Glutamatergic neuron (in vitro differentiated cells): Measurements from ENCODE around the gene RBM39. TPM values are rescaled to one million over a fixed set of nuclear protein-coding genes. Genes with fewer than 3 reads are reported as not detected.

ENCODE experiments used
- DNase-seq: peaks from one replicate; pipeline ENCODE4 v3.0.0; 2022
- H3K27ac Mint-ChIP-seq: one replicate; pipeline ENCODE4 v1.8.0; 2020; ENCODE audit warnings: mild to moderate bottlenecking, mixed read lengths, inconsistent platforms; ENCODE audit not compliant: unreplicated experiment
- H3K27me3 Mint-ChIP-seq: one replicate; pipeline ENCODE4 v1.8.0; 2020; ENCODE audit warnings: mild to moderate bottlenecking, moderate library complexity, mixed read lengths, inconsistent platforms; ENCODE audit not compliant: unreplicated experiment
- H3K36me3 Mint-ChIP-seq: one replicate; pipeline ENCODE4 v1.8.0; 2020; ENCODE audit warnings: mild to moderate bottlenecking, mixed read lengths, inconsistent platforms; ENCODE audit not compliant: unreplicated experiment
- H3K4me1 Mint-ChIP-seq: one replicate; pipeline ENCODE4 v1.8.0; 2020; ENCODE audit warnings: mild to moderate bottlenecking, low read depth, mixed read lengths, inconsistent platforms; ENCODE audit not compliant: unreplicated experiment
- H3K4me3 Mint-ChIP-seq: one replicate; pipeline ENCODE4 v1.8.0; 2020; ENCODE audit warnings: mild to moderate bottlenecking, mixed read lengths, inconsistent platforms; ENCODE audit not compliant: unreplicated experiment
- H3K9me3 Mint-ChIP-seq: one replicate; pipeline ENCODE4 v1.8.0; 2020; ENCODE audit warnings: mild to moderate bottlenecking, moderate library complexity, mixed read lengths, inconsistent platforms; ENCODE audit not compliant: unreplicated experiment
- total RNA-seq: library from RNA; stranded (reverse); fragmentation: NEBNext Ultra II Directional; extraction: Animal tissue kit (Norgen Biotek cat#: 25700); gene quantifications from one replicate; pipeline ENCODE4 v1.2.1, GENCODE V29; 2021; ENCODE audit not compliant: unreplicated experiment
- TF ChIP-seq, protein P1 (sequence below): fragments of 200-600 bp; sonication (generic); IDR thresholded peaks from one replicate; pipeline ENCODE4 v1.5.0; 2021; ENCODE audit not compliant: partially characterized antibody, unreplicated experiment

The RBM39 gene
- total RNA-seq, 1 donor from 2014 or later: 358 TPM

- H3K36me3 Mint-ChIP-seq: no peaks in the 10 kb centered on the region
- peaks cover 11% of the 10 kb centered on the region for H3K27me3 Mint-ChIP-seq
- peaks cover 17% of the 10 kb centered on the region for H3K4me1 Mint-ChIP-seq
- H3K9me3 Mint-ChIP-seq: peaks cover 5% of the 10 kb centered on the region
- peak overlapping the region; percentile 97 for H3K4me3 Mint-ChIP-seq
- TF ChIP-seq, protein P1, sequence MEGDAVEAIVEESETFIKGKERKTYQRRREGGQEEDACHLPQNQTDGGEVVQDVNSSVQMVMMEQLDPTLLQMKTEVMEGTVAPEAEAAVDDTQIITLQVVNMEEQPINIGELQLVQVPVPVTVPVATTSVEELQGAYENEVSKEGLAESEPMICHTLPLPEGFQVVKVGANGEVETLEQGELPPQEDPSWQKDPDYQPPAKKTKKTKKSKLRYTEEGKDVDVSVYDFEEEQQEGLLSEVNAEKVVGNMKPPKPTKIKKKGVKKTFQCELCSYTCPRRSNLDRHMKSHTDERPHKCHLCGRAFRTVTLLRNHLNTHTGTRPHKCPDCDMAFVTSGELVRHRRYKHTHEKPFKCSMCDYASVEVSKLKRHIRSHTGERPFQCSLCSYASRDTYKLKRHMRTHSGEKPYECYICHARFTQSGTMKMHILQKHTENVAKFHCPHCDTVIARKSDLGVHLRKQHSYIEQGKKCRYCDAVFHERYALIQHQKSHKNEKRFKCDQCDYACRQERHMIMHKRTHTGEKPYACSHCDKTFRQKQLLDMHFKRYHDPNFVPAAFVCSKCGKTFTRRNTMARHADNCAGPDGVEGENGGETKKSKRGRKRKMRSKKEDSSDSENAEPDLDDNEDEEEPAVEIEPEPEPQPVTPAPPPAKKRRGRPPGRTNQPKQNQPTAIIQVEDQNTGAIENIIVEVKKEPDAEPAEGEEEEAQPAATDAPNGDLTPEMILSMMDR: no peak
- no peak for DNase-seq
- H3K27ac Mint-ChIP-seq: peak overlapping the region; percentile 65
These were observed 42.0 kb downstream of the RBM39 start for GRCh38 chr20:35699957-35700624.

DNA sequence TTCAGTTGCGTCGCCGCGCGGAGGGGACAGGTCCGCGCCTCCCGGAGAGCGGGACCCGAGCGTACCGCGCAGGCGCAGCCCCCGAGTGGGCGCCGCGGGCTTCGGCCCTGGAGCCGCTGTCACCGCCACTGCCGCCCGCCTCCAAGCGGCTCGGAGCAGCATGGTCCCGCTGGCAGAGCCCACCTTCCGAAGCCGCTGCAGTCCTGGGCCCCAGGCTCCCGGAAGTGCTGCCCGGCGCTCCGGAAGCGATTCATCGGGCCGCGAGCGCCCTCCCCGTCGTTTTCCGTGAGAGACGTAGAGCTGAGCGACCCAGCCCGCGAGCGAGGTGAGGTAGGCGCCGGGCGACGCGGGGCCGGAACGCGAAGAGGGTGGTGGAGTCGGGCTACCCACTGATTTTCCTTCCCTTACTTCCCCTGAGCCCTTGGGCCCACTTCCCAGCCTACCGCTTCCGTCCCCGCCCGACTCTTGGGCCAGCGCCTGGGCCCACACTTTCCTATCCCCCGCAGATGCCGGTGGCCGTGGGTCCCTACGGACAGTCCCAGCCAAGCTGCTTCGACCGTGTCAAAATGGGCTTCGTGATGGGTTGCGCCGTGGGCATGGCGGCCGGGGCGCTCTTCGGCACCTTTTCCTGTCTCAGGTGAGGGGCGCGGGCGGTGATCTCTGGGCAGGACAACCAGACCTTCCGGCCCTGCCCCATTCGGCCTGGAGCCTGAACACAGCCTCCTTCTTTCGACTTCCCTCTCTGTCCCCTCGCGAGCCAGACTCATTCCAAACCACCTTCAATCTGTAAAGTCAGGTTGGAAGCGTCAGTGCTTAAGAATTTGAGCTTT lies 42.7 kb downstream of the RBM39 start, which contains the start of the genes NFS1 and ROMO1:
NFS1 (minus strand) TSS at position 226 of the 830 bp plus-strand sequence; CDS start at position 162, 64 bp downstream.
ROMO1 (plus strand) TSS at position 279 of the 830 bp plus-strand sequence; CDS start at position 507, 228 bp downstream.
- H3K27me3 Mint-ChIP-seq: peaks cover 11% of the 10 kb centered on the region
- peak within 1 kb of the TSS; percentile 65 for H3K27ac Mint-ChIP-seq
- H3K36me3 Mint-ChIP-seq: no peaks in the 10 kb centered on the region
- H3K9me3 Mint-ChIP-seq: peaks cover 5% of the 10 kb centered on the region
- TF ChIP-seq, protein P1: no peak
- peak; percentile 93 for DNase-seq
- H3K4me3 Mint-ChIP-seq: peak within 1 kb of the TSS; percentile 97
- peaks cover 17% of the 10 kb centered on the region for H3K4me1 Mint-ChIP-seq

GRCh38 chr20:35698298-35699126 lies 43.5 kb downstream of the RBM39 start:
- Mint-ChIP-seq H3K4me3 (peak overlapping the region; percentile 97), H3K9me3 (peaks cover 5% of the 10 kb centered on the region), H3K27ac (peak overlapping the region; percentile 56), H3K36me3 (no peaks in the 10 kb centered on the region), H3K4me1 (peaks cover 17% of the 10 kb centered on the region), H3K27me3 (peaks cover 11% of the 10 kb centered on the region)
- TF ChIP-seq, protein P1: no peak
- DNase-seq: peak; percentile 55

DNA sequence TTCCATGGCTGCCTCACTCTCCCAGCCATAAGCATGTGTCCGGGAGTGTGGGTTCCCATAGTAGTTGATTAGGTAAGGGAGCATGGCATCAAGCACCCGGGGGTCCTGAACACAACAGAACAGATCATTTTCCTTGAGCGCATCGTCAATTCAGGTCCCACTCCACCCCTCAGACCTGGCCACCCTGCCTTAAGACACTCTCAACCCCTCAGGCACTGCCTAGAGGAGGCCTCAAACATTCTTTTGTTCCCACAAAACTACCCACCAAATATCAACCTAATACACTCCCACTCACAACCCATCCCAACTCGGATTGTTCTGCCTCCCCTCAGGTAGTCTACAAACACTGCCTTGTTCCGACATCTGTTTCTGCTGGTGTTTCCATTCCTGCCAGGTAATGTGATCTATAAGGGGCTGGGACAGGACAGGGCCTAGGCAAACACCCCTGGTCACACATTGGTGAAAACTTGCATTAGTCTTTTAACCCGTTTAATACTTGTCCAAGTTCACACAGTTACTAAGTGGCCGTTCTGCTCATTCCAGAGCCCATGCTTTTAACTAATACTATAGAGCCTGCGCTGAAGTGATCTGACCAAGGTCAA lies 44.3 kb downstream of the RBM39 start:
- peaks cover 17% of the 10 kb centered on the region for H3K4me1 Mint-ChIP-seq
- DNase-seq: no peak
- TF ChIP-seq, protein P1: no peak
- H3K27ac Mint-ChIP-seq: no peak overlapping the region
- H3K36me3 Mint-ChIP-seq: no peaks in the 10 kb centered on the region
- H3K27me3 Mint-ChIP-seq: peaks cover 11% of the 10 kb centered on the region
- H3K4me3 Mint-ChIP-seq: peak overlapping the region; percentile 97
- H3K9me3 Mint-ChIP-seq: peaks cover 5% of the 10 kb centered on the region
